Subcutaneous abdominal adipose tissue (tissue), 5 donors: ENCODE results near the gene MYH13.

Experiments used
- H3K27ac ChIP-seq: one replicate; pipeline ENCODE4 v1.7.0; 2013; ENCODE audit warnings: low read depth, mild to moderate bottlenecking, inconsistent platforms, low read length, moderate library complexity
- H3K27me3 ChIP-seq, 5 donors: one replicate each; pipeline ENCODE4 v1.7.0; 2013; ENCODE audit warnings: low read length in 5 of 5, inconsistent platforms in 1 of 5; ENCODE audit not compliant: control insufficient read depth in 5 of 5, insufficient read depth in 4 of 5
- H3K36me3 ChIP-seq, 5 donors: one replicate each; pipeline ENCODE4 v1.7.0; 2013; ENCODE audit warnings: low read length in 5 of 5; ENCODE audit not compliant: control insufficient read depth in 5 of 5, insufficient read depth in 5 of 5
- H3K4me1 ChIP-seq, 5 donors: one replicate each; pipeline ENCODE4 v1.7.0; 2013; ENCODE audit warnings: low read length in 5 of 5, mild to moderate bottlenecking in 3 of 5, moderate library complexity in 1 of 5; ENCODE audit not compliant: control insufficient read depth in 5 of 5, insufficient read depth in 5 of 5
- H3K4me3 ChIP-seq, 5 donors: one replicate each; pipeline ENCODE4 v1.7.0; 2013; ENCODE audit warnings: low read length in 5 of 5, low read depth in 1 of 5
- H3K9ac ChIP-seq, 5 donors: one replicate each; pipeline ENCODE4 v1.7.0; 2013; ENCODE audit warnings: low read length in 5 of 5, mild to moderate bottlenecking in 4 of 5, moderate library complexity in 3 of 5
- H3K9me3 ChIP-seq, 5 donors: one replicate each; pipeline ENCODE4 v1.7.0; 2013; ENCODE audit warnings: low read length in 5 of 5; ENCODE audit not compliant: control insufficient read depth in 5 of 5
- donor health status: healthy.
- donor health status: healthy.
- donor health status: healthy.
- donor health status: healthy.
- donor health status: healthy.

MYH13 gene

DNA sequence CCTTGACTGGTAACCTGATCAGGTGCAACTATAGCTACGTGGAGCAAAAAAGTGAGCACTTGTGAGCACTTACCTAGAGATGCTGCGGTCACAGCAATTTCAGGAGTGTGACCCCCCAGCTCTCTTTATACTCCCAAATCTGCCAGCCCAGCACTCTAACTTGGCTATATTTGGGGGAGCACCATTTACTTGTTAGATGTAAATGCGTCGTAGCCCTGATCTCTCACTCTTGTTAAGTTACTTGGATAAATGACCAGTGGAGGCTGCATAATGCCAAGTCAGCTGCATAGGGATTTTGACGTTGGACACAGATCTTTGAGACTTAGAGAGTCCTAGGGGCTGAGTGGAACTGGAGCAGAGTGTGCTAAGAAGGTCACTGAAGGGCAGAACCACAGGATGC lies at the start of gene MYH13:
Gene MYH13 (minus strand): TSS at position 101 of the 400 bp plus-strand sequence. CDS start 8,476 bp downstream, outside the sequence.
- Histone ChIP-seq H3K9me3 (no peaks in the 10 kb centered on the region), H3K4me3 (no peak within 1 kb of the TSS), H3K27ac (no peak within 1 kb of the TSS), H3K36me3 (no peaks in the 10 kb centered on the region), H3K4me1 (no peaks in the 10 kb centered on the region), H3K27me3 (no peaks in the 10 kb centered on the region), H3K9ac (no peak within 1 kb of the TSS)

DNA sequence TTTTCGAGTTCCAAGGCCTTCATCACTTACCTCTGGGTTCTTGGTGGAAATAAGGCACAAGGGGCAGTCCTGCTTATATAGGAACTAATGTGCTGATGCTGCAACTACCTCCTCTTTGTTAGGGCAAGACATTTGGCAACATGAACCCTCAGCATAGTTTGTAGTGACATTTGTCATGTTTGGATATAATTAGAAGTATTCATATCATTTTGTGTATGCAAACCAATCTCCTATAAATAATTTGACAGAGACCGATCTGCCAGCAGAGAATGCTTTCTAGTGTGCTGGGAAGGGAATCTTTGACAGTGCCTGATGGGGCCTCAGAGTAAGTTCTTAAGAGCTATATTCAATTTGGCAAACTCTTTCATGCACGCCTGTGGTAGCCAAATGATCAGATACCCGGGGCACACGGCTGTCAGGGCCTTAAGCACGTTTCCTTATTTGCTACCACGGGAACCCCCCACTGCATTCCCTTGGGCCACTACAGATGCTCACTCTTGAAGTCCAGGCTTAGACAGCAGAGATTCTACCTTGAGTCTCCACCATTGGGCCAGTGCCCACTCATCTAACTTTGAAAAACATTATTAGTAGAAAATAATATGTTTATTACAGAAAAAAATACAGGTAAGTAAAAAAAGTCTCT lies 49.2 kb upstream of the MYH13 start, which contains the start of gene MYH8:
Gene MYH8 (minus strand): TSS at position 51 of the 643 bp plus-strand sequence. CDS start 1,723 bp downstream, outside the sequence.
- Histone ChIP-seq H3K36me3 (no peaks in the 10 kb centered on the region), H3K4me3 (no peak within 1 kb of the TSS), H3K27me3 (no peaks in the 10 kb centered on the region), H3K9me3 (no peaks in the 10 kb centered on the region), H3K9ac (no peak within 1 kb of the TSS), H3K27ac (no peak within 1 kb of the TSS), H3K4me1 (no peaks in the 10 kb centered on the region)

DNA sequence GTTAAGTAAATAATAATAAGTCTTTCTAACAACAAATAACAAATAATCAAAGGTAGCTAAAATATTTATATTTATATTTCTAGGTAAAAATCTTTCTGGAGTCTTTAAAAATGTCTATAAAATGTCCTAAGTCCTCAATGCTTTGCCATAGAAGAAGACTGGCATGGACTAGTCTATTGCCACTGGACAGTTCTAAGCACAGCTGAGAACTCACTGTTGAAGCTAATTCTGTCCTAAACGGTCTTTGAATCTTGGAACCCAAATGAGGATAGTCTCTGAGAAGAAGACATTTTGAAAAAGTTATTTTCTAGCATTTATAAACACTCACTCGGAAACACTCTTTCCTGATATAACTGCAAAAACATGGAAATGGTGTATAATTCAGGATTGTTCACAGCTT lies 48.4 kb upstream of the MYH13 start:
- H3K9me3 ChIP-seq = no peaks in the 10 kb centered on the region
- no peaks in the 10 kb centered on the region for H3K27me3 ChIP-seq
- no peaks in the 10 kb centered on the region for H3K4me1 ChIP-seq
- H3K36me3 ChIP-seq = no peaks in the 10 kb centered on the region
- H3K4me3 ChIP-seq = no peak overlapping the region
- H3K27ac ChIP-seq = no peak overlapping the region
- H3K9ac ChIP-seq = no peak overlapping the region

DNA sequence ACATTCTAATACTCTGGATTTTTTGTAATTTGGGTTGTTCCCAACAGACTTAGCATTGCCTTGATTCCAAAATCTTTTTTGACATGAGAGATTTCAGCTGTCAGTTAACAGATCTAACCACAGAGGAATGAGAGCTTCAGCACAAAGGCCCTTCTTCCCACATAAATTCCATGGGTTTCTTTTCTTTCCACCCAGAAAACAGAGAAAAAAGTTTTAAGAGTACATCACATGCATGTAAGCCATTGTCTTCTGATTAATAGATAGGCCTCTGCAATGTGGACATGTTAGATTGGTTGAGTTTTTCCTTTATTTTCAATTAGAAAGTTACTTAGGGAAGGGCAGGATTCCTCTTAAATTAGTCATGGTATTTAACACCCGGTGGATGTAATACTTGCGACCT lies 48.0 kb upstream of the MYH13 start:
- no peak overlapping the region for H3K4me3 ChIP-seq
- no peaks in the 10 kb centered on the region for H3K9me3 ChIP-seq
- H3K36me3 ChIP-seq = no peaks in the 10 kb centered on the region
- H3K27me3 ChIP-seq = no peaks in the 10 kb centered on the region
- no peak overlapping the region for H3K9ac ChIP-seq
- H3K4me1 ChIP-seq = no peaks in the 10 kb centered on the region
- no peak overlapping the region for H3K27ac ChIP-seq

DNA sequence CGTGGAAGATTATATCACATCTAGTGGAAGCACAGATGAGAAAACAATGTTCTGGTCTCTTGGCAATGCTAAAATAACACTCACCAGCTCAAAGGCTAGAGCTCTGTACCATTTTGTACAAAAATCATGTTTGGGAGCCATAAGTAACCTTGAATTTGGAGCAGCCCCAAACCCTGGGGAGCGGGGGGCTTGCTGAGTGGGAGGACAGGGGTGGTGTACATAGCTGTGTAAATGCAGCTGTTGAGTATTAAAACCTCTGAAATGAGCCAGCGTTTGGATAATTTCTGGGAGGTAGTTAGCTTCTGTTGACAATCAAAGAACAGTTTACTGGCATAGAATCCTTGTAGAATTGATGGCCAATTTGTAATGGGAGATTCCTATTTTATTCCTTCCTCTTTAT lies 44.6 kb upstream of the MYH13 start:
- no peak overlapping the region for H3K4me3 ChIP-seq
- no peaks in the 10 kb centered on the region for H3K36me3 ChIP-seq
- no peaks in the 10 kb centered on the region for H3K9me3 ChIP-seq
- no peak overlapping the region for H3K27ac ChIP-seq
- no peaks in the 10 kb centered on the region for H3K4me1 ChIP-seq
- no peak overlapping the region for H3K9ac ChIP-seq
- no peaks in the 10 kb centered on the region for H3K27me3 ChIP-seq

DNA sequence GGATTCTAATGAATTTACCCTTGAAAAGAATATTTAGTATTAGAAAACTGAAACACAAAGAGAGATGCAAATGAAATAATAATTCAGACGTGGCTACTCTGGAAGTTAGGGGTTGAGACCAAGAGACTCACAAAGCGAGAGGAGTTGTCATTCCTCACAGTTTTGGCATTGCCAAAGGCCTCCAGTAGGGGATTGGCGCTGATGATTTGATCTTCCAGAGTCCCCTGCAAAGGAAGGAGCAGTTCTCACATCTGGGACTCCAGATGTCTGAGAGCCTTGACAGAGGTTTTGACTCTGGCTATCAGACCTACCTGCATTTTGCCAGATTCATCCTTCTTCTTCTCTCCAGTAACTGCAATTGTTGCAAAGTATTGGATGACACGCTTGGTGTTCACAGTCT lies 42.4 kb upstream of the MYH13 start:
- H3K36me3 ChIP-seq = no peaks in the 10 kb centered on the region
- no peaks in the 10 kb centered on the region for H3K27me3 ChIP-seq
- no peak overlapping the region for H3K27ac ChIP-seq
- no peak overlapping the region for H3K9ac ChIP-seq
- no peaks in the 10 kb centered on the region for H3K9me3 ChIP-seq
- H3K4me3 ChIP-seq = no peak overlapping the region
- no peaks in the 10 kb centered on the region for H3K4me1 ChIP-seq

DNA sequence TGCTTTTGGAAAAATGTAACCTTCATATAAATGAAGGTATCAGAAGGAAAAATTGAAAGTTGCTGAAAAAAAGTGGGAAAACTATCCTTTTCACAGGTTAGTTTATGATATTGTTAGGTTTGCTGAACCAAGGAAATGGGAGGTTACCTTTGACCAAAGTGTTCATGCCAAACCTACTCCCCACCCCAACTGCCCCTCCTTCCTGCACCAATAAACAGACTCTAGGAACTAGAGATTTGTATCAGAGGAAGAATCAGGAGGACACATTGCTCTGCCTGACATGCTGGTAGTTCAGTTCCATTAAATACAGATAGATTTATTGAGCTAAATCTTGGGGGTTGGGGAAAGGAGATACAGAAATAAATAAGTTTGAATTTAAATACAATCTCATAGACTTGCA lies 30.8 kb upstream of the MYH13 start:
- Histone ChIP-seq H3K27ac (no peak overlapping the region), H3K9me3 (no peaks in the 10 kb centered on the region), H3K36me3 (no peaks in the 10 kb centered on the region), H3K4me1 (no peaks in the 10 kb centered on the region), H3K9ac (no peak overlapping the region), H3K27me3 (no peaks in the 10 kb centered on the region), H3K4me3 (no peak overlapping the region)

DNA sequence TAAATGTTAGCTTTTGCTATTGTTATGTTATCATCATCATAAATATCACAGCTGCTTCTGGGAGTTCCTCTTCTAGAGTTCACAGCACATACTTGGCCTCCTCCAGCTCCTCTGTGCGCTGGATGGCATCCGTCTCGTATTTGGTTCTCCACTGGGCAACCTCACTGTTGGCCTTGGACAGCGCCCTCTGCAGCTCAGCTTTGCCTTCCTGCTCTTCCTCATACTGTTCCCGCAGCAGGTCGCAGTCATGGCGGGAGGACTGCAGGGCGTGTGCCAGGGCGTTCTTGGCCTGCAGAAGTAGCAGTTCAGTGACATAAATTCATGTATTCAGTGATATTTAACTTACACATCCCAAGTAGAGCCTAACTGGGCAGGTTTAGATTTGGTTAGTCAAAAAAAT lies 25.5 kb upstream of the MYH13 start:
- no peaks in the 10 kb centered on the region for H3K4me1 ChIP-seq
- H3K9me3 ChIP-seq = no peaks in the 10 kb centered on the region
- H3K9ac ChIP-seq = no peak overlapping the region
- no peaks in the 10 kb centered on the region for H3K36me3 ChIP-seq
- no peak overlapping the region for H3K27ac ChIP-seq
- no peak overlapping the region for H3K4me3 ChIP-seq
- H3K27me3 ChIP-seq = no peaks in the 10 kb centered on the region

DNA sequence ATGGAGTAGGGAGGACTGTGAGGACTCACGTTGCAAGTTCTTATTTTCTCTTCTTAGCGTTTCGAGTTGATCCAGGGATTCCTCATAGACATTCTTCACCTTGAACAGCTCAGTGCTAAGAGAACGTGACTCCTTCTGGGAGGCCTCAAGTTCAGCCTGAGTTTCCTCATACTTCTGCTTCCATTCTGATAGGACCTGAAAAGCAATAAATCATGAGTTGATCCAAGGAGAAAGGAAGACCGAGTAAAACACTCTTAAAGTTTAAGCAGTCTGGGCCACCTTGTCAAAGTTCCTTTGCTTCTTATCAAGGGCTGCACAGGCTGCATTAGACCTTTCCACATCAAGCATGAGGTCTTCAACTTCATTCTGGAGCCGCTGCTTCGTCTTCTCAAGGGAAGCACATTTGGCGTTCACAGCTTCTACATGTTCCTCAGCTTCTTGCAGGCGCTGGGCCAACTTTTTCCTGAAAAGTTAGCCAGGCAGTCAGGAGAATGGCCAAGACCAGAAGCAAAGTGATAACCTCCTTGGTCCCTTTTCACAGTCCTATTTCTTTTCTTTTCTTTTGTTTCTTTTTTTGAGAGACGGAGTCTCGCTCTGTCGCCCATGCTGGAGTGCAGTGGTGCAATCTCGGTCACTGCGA lies 23.8 kb upstream of the MYH13 start:
- no peaks in the 10 kb centered on the region for H3K36me3 ChIP-seq
- no peaks in the 10 kb centered on the region for H3K4me1 ChIP-seq
- no peak overlapping the region for H3K27ac ChIP-seq
- H3K9me3 ChIP-seq = no peaks in the 10 kb centered on the region
- no peak overlapping the region for H3K4me3 ChIP-seq
- no peaks in the 10 kb centered on the region for H3K27me3 ChIP-seq
- H3K9ac ChIP-seq = no peak overlapping the region

DNA sequence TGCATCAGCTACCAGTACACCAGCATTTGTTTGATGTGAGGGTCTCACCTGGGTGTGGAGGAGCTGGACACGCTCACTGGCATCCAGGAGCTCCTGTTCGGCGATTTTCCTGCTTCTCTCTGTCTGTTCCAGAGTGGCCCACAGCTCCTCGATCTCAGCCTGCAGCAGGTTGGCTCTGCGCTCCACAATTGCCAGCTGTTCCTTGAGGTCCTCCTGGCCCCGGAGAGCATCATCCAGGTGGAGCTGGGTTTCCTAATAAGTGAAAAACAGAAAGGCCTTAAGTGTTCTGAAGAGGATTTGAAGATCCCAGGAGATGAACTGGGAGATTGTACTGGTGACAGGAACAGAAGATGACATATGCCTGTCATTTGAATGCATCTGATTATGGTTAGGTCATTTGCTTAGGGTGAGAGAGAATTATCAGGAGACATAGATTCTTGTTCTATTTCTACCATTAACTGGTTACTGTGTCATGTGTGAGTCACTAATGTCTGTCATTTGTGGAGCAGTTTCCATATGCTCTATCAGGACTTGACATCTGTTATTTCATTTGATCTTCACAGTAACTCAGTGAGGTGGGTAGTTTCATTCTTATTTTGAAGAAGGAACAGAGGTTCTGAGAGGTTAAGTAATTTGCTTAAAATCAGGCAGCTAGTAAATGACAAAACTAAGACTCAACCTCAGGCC lies 21.5 kb upstream of the MYH13 start:
- Histone ChIP-seq H3K27me3 (no peaks in the 10 kb centered on the region), H3K4me1 (no peaks in the 10 kb centered on the region), H3K9me3 (no peaks in the 10 kb centered on the region), H3K36me3 (no peaks in the 10 kb centered on the region), H3K27ac (no peak overlapping the region), H3K4me3 (no peak overlapping the region), H3K9ac (no peak overlapping the region)
